GM04503 (cell line): ENCODE results near the gene DCUN1D3.
"Not testable (repeated sequence)": the region's sequence is repeated elsewhere in the genome, so short reads cannot be mapped to it uniquely, and the experiment has no call there.

Experiments
- DNase-seq: peaks from one replicate; pipeline ENCODE4 v3.0.0-alpha.2; 2012; ENCODE audit warnings: low read depth

DCUN1D3 gene

DNA sequence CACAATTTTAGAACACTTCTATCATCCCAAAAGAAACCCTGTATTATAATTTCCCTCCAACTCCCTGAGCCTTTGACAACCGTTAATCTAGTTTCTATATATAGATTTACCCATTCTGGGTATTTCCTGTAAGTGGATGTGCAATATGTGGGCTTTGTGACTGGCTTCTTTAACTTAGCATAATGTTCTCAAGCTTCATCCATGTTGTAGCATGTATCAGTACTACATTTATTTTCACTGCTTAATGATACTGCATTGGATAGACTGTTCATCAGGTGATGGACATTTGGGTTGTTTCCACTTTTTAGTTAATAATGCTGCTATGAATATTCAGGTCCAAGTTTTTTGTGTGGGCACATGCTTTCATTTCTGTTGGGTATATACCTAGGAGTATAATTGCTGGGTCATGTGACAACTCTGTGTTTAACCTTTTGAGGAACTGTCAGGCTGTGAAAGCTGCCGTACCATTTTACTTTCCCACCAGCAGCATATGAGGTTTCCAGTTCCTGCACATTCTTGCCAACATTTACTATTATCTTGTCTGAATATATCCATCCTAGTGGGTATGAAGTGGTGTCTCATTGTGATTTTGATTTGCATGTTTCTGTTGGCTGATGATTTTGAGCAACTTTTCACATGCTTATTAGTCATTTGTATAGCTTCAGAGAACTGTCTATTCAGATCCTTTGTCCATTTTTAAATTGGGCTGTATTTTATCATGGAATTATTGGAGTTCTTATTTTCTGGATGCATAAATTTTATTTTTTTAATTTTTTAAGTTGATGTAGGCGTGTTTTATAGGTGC is 77.4 kb downstream of the DCUN1D3 start:
- no peak for DNase-seq

DNA sequence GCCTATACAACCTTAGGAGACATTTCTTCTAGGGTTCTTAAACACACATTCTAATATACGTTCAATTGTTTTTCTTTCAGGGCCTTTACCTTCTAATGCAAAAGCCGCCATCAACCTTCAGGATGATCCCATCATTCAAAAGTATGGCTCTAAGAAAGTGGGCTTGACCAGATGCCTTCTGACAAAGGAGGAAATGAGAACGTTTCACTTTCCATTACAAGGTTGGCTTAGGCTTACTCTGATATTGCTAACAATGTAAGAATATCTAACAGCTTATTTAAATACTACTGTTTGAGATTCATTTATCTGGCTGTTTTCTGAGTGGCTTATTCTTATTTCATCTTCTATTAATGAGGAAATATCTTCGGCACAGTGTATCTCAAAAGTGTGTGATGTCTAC is 78.5 kb downstream of the DCUN1D3 start:
- DNase-seq = no peak

- no peak for DNase-seq
These were observed 81.1 kb downstream of the DCUN1D3 start for GRCh38 chr16:20818929-20819585.

DNA sequence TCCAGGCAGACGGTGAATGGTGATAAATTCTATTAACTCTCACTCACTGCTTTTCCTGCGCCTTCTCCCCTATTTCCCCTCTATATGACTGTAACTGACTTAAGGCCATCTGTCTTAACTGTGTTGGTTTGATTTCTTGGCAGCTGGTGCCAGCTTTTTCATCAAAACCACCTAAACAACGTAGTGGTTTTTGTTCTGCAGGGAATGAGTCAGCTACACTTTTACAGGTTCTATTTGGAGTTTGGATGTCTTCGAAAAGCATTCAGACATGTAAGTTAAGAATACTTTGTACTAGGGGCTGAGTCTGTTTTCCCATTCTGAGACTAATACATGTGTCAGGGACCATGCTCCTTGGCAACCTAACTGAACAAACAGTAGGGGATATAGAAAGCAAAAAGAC is 85.4 kb downstream of the DCUN1D3 start:
- DNase-seq = no peak

DNA sequence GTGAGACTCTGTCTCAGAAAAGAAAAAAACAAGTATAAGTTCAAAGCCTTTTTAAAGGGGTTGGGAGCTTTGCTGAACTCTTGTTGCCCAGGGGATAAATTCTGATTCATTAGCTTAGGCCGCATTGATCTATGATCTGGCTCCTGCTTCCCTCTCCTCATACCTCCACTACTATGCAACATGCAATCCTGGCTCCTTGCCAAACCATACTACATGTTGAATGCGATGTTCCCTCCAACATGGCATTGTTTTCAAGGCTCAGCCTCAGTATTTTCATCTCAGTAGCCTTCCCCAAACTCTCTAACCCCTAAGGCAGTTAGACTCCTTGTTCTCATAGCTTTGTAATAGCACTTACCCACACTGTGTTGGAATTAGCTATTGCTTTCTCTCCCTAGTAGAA is 87.6 kb downstream of the DCUN1D3 start:
- DNase-seq = no peak

DNA sequence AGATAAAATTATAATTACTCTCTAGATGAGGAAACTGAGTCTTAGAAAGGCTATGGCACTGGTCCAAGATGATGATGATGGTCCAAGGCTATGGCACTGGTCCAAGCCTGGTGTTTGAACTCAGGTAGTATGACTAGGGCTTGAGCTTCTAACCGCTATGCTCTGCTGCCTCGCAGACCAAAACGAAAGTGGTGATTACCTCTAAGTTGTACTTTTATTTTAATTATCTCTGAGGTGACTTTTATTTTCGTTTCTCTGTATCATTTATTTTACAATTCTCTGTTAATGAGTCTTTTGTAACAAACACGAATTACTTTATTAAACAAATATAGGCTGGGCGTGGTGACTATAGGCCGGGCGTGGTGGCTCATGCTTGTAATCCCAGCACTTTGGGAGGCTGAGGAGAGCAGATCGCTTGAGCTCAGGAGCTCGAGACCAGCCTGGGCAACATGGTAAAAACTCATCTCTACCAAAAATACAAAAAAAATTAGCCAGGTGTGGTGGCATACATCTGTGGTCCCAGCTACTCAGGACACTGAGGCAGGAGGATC is 88.2 kb downstream of the DCUN1D3 start:
- DNase-seq = no peak

GRCh38 chr16:20807862-20808261 is 92.3 kb downstream of the DCUN1D3 start:
- no peak for DNase-seq

- DNase-seq = peak; percentile 80
These were observed 93.7 kb downstream of the DCUN1D3 start, which contains the start of the genes ERI2 and REXO5 for GRCh38 chr16:20806168-20807050. Gene ERI2, minus strand, starts transcription at chr16:20806472. Its CDS starts 42 bp downstream, at chr16:20806430. Gene REXO5, plus strand, starts transcription at chr16:20806527. Its CDS starts 427 bp downstream, at chr16:20806954.

DNA sequence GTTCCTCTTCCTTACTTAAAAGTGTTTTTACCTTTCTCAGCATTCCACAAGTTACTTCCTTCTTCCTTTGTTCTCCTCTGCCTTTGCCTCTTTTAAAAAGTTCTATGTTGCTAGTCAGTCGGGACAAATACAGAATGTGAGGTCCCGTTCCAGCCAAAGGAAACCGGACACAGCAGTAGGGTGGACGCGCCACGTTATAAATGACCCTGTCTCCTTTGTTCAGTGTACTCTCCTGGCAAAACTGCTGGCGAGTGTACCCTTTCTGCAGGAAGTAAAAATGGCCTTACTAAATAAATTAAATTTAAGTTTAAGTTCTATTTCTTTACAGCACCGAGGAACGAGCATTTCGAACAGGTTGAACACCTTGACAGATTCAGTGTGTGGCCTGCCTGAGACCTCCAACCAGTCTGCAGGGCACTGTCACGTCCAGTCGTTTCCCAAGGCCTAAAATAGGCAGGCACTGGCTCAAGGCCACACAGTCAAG is 94.4 kb downstream of the DCUN1D3 start:
- DNase-seq = not testable (repeated sequence)
